ENCODE results near the gene ESYT3.

Gene ESYT3

GRCh38 chr3:138405486-138405885, 28.9 kb upstream of the ESYT3 start (continued):
- TF ChIP-seq, protein P1, sequence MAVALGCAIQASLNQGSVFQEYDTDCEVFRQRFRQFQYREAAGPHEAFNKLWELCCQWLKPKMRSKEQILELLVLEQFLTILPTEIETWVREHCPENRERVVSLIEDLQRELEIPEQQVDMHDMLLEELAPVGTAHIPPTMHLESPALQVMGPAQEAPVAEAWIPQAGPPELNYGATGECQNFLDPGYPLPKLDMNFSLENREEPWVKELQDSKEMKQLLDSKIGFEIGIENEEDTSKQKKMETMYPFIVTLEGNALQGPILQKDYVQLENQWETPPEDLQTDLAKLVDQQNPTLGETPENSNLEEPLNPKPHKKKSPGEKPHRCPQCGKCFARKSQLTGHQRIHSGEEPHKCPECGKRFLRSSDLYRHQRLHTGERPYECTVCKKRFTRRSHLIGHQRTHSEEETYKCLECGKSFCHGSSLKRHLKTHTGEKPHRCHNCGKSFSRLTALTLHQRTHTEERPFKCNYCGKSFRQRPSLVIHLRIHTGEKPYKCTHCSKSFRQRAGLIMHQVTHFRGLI (tag by site-specific recombination; IDR thresholded peaks at IDR 0.05) = no peak
- no peak for TF ChIP-seq KLF7 (tag by site-specific recombination; IDR thresholded peaks at IDR 0.05; ENCODE audit: borderline replicate concordance)

- Histone ChIP-seq H3K27ac (ENCODE audit: extremely low read depth, low read depth, low read length) (no peak overlapping the region), H3K36me3 (ENCODE audit: control insufficient read depth in 2 of 2, insufficient read depth in 1 of 2, low read length in 2 of 2) (peaks cover 0 to 20% of the 10 kb centered on the region in 2 experiments; a peak in 1 of 3 replicates), H3K4me1 (ENCODE audit: control insufficient read depth, insufficient read depth, low read length) (no peaks in the 10 kb centered on the region), H3K4me3 (ENCODE audit: low read depth, low read length) (no peak overlapping the region), H3K9me3 (ENCODE audit: control insufficient read depth, insufficient read depth, low read depth, low read length) (no peaks in the 10 kb centered on the region)
- TF ChIP-seq ZNF423 (tag by site-specific recombination; IDR thresholded peaks at IDR 0.05) (no peak), SP7 (tag by site-specific recombination; IDR thresholded peaks at IDR 0.05) (no peak), ZSCAN16 (tag by site-specific recombination; IDR thresholded peaks at IDR 0.05) (no peak)
- TF ChIP-seq, protein P2, sequence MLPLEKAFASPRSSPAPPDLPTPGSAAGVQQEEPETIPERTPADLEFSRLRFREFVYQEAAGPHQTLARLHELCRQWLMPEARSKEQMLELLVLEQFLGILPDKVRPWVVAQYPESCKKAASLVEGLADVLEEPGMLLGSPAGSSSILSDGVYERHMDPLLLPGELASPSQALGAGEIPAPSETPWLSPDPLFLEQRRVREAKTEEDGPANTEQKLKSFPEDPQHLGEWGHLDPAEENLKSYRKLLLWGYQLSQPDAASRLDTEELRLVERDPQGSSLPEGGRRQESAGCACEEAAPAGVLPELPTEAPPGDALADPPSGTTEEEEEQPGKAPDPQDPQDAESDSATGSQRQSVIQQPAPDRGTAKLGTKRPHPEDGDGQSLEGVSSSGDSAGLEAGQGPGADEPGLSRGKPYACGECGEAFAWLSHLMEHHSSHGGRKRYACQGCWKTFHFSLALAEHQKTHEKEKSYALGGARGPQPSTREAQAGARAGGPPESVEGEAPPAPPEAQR (tag by site-specific recombination; IDR thresholded peaks at IDR 0.05) = no peak
- TF ChIP-seq, protein P3, sequence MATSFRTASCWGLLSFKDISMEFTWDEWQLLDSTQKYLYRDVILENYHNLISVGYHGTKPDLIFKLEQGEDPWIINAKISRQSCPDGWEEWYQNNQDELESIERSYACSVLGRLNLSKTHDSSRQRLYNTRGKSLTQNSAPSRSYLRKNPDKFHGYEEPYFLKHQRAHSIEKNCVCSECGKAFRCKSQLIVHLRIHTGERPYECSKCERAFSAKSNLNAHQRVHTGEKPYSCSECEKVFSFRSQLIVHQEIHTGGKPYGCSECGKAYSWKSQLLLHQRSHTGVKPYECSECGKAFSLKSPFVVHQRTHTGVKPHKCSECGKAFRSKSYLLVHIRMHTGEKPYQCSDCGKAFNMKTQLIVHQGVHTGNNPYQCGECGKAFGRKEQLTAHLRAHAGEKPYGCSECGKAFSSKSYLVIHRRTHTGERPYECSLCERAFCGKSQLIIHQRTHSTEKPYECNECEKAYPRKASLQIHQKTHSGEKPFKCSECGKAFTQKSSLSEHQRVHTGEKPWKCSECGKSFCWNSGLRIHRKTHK (tag by site-specific recombination; IDR thresholded peaks at IDR 0.05) = no peak
- POLR2A ChIA-PET = no interaction called here
- CTCF ChIA-PET = interaction anchor here (3.9 kb wide), 1 partner anchor 11 kb away, joined by 26 read pairs; no protein-coding TSS in a partner anchor
These were observed 27.8 kb upstream of the ESYT3 start for GRCh38 chr3:138406606-138407005.

DNA sequence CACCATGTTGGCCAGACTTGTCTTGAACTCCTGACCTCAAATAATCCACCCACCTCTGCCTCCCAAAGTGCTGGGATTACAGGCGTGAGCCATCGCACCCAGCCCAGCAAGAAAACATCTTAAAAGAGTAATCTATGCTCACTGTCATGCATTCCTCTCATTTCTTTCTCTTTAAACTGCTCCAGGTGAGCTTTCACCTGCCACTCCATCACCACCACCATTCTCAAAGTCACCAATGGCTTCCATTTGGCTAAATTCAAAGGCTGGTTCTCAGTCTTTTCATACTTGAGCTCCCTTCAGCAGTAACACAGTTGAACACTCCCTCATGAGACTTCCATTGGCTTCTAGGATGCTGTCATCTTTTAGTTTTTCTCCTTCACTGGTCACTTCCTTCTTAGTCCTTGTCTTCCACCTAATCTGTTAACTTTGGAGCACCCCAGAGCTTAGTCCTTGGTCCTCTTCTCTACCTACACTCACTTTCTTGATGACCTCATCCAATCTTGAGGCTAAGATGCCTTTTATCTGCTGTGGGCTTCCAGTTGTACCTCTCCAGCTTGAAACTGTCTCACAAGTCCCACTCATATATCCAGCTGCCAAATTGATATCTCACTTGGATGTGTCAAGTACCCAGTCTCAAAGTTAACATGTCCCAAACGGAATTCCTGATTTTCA, 27.0 kb upstream of the ESYT3 start:
- Histone ChIP-seq H3K36me3 (ENCODE audit: control insufficient read depth in 2 of 2, insufficient read depth in 1 of 2, low read length in 2 of 2) (peaks cover 0 to 20% of the 10 kb centered on the region in 2 experiments; a peak in 1 of 3 replicates), H3K4me1 (ENCODE audit: control insufficient read depth, insufficient read depth, low read length) (no peaks in the 10 kb centered on the region), H3K27ac (ENCODE audit: extremely low read depth, low read depth, low read length) (no peak overlapping the region), H3K9me3 (ENCODE audit: control insufficient read depth, insufficient read depth, low read depth, low read length) (no peaks in the 10 kb centered on the region), H3K4me3 (ENCODE audit: low read depth, low read length) (no peak overlapping the region)
- ChIA-PET POLR2A (no interaction called here), CTCF (interaction anchor here (0.9 to 3.9 kb wide), 4 partner anchors 11 to 188 kb away, joined by 3 to 26 read pairs (median 4); partner anchors contain the start of gene MRAS)
- TF ChIP-seq, protein P4, sequence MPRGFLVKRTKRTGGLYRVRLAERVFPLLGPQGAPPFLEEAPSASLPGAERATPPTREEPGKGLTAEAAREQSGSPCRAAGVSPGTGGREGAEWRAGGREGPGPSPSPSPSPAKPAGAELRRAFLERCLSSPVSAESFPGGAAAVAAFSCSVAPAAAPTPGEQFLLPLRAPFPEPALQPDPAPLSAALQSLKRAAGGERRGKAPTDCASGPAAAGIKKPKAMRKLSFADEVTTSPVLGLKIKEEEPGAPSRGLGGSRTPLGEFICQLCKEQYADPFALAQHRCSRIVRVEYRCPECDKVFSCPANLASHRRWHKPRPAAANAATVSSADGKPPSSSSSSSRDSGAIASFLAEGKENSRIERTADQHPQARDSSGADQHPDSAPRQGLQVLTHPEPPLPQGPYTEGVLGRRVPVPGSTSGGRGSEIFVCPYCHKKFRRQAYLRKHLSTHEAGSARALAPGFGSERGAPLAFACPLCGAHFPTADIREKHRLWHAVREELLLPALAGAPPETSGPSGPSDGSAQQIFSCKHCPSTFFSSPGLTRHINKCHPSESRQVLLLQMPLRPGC (tag by site-specific recombination; IDR thresholded peaks at IDR 0.05) = no peak
- peak; percentile 61 for TF ChIP-seq ATF2 (tag by site-specific recombination; IDR thresholded peaks at IDR 0.05; ENCODE audit: low read depth)
- no peak for TF ChIP-seq ZNF585B (tag by site-specific recombination; IDR thresholded peaks at IDR 0.05)
